ENCODE measurements around the gene C15orf62. TPM values are rescaled to one million over a fixed set of nuclear protein-coding genes. Genes with fewer than 3 reads are reported as not detected.

Gene C15orf62, protein sequence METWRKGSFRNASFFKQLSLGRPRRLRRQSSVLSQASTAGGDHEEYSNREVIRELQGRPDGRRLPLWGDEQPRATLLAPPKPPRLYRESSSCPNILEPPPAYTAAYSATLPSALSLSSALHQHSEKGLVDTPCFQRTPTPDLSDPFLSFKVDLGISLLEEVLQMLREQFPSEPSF
- not detected in 2 replicates for total RNA-seq

DNA sequence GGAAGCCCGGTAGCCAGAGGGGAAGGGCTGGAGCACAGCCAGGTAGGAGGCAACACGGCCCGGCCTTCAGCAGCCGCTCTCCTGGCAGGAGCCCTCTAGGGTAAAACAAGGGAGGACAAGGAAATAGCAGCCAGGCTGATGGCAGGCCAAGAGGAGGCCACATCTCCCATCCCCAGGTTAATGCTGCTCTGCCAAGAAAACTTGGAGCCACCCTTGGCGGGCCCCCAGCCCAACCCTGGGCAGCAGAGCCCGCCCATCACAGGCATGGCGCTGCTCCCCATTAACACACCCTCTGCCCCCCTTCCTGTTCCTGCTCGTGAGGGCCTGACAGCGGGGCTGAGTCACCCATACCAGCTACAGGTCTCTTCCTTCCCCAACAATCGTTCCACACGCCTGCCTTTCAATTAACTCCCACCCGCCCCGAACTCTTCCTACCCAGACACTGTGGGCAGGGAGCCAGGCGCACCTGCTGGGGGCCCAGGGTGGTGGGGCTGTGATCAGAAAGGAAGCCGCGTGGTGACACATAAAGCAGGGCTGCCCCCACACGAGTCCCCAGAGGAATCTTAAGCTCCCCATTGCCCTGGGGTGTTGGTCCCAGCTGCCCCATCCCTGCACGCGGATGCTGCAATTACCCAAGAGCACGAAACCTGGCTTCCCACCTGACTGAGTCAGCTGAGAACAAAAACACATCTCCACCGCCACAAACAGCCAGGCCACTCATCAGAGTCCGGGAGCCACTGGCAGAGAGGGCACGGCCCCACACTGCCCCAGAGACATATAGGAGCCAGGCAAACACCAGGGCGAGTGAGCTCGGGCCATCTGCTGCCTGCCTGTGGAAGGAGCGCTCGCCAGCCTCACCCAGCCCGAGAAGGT lies at the start of gene C15orf62:
Gene C15orf62, plus strand, starts transcription at position 707 of the 873 bp plus-strand sequence. CDS start 516 bp downstream, outside the sequence.

GRCh38 chr15:40754883-40755811 lies 14.6 kb upstream of the C15orf62 start, which contains the start of gene RMDN3:
Gene RMDN3 (minus strand): TSS chr15:40755254. CDS start chr15:40754783, 471 bp downstream.

GRCh38 chr15:40763801-40764628 lies 5.8 kb upstream of the C15orf62 start, which contains the start of gene GCHFR:
Gene GCHFR (plus strand): TSS chr15:40764068. CDS start chr15:40764181, 113 bp downstream.

DNA sequence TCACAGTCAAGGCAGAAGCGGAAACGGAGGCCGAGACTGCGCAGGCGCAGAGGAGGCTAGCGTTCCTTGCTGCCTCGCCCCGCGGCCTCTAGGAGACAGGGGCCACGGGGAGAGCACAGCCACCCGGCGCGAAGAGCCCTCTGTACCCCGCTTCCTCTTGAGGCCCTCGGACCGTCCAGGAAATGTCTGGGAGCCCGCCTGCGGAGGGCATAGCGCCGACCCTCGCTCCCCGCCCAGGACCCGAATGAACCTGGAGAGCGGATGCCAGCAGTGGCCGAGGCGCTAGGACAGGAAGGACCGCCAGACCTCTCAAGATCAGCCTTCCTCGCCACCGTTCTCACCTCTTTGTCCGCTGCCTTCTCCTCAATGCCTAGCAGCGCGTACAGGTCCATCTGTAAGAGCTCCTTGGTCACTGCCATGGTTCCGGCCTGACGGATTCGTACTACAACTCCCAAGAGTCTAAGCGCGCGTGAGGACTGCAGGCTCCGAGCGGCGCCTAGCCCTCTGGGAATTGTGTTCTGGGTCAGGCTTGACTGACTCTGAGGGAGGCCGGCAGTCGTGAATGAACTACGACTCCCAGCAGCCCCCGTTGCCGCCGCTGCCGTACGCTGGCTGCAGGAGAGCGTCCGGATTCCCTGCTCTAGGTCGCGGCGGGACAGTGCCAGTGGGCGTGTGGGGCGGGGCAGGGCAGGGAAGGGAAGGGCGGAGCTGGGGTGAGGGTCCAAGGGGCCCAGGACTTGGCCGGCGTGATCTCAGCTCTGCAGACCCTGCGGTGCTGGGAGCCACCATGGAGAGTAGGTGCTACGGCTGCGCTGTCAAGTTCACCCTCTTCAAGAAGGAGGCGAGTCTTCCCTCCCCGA lies 37.5 kb downstream of the C15orf62 start, which contains the start of the genes DNAJC17 and ZFYVE19:
Gene DNAJC17, minus strand, starts transcription at position 446 of the 860 bp plus-strand sequence. Its CDS starts 27 bp downstream, at position 419.
Gene ZFYVE19, plus strand, starts transcription at position 62 of the 860 bp plus-strand sequence. Its CDS starts 501 bp downstream, at position 563.

Other genes with a start within 250 kb of the C15orf62 start
- gene CCDC32, start 204.9 kb upstream of the C15orf62 start, total RNA-seq: 16.8 and 22.9 TPM in 2 replicates
- 13.4 and 18.7 TPM in 2 replicates for gene RPUSD2, start 200.7 kb upstream of the C15orf62 start, total RNA-seq
- 9.7 and 23.4 TPM in 2 replicates for gene KNL1, start 175.7 kb upstream of the C15orf62 start, total RNA-seq
- 4.2 and 15.0 TPM in 2 replicates for gene RAD51, start 74.8 kb upstream of the C15orf62 start, total RNA-seq
- 13.6 and 18.5 TPM in 2 replicates for gene RMDN3, start 14.7 kb upstream of the C15orf62 start, total RNA-seq
- 7.1 and 14.5 TPM in 2 replicates for gene GCHFR, start 5.9 kb upstream of the C15orf62 start, total RNA-seq
- gene ZFYVE19, start 37.1 kb downstream of the C15orf62 start, total RNA-seq: 40.8 and 42.6 TPM in 2 replicates
- gene DNAJC17, start 37.5 kb downstream of the C15orf62 start, total RNA-seq: 23.6 and 70.7 TPM in 2 replicates
- not detected in 2 replicates for gene PPP1R14D, start 58.7 kb downstream of the C15orf62 start, total RNA-seq
- 210 and 272 TPM in 2 replicates for gene SPINT1, start 74.1 kb downstream of the C15orf62 start, total RNA-seq
- gene RHOV, start 104.3 kb downstream of the C15orf62 start, total RNA-seq: 0.65 and 1.6 TPM in 2 replicates
- 22.3 and 22.4 TPM in 2 replicates for gene VPS18, start 124.5 kb downstream of the C15orf62 start, total RNA-seq
- gene DLL4, start 159.4 kb downstream of the C15orf62 start, total RNA-seq: 0.08 TPM in 1 of 2 replicates, not detected in the other
- gene CHAC1, start 183.5 kb downstream of the C15orf62 start, total RNA-seq: 20.5 and 61.6 TPM in 2 replicates